Measurements from ENCODE around the gene TTBK1. TPM values are rescaled to one million over a fixed set of nuclear protein-coding genes. Genes with fewer than 3 reads are reported as not detected.

Gene TTBK1
- total RNA-seq, 2 experiments from 2014 or later, result 0.30 to 0.40 TPM

- Mint-ChIP-seq H3K36me3 (ENCODE audit: low read depth) (no peaks in the 10 kb centered on the region), H3K27me3 (no peaks in the 10 kb centered on the region), H3K9me3 (ENCODE audit: low read depth) (no peaks in the 10 kb centered on the region), H3K27ac (no peak overlapping the region), H3K4me3 (no peak overlapping the region), H3K4me1 (peaks cover 3% of the 10 kb centered on the region)
- intact Hi-C loops (cut with DNase I, micrococcal nuclease), result no loop called here
- DNase-seq (no peak), ATAC-seq (no peak)
- ChIA-PET POLR2A (no interaction called here), CTCF (no interaction called here)
Observed at GRCh38 chr6:43310134-43310533, 66.9 kb downstream of the TTBK1 start.

GRCh38 chr6:43310624-43311023 is 67.3 kb downstream of the TTBK1 start:
- POLR2A ChIA-PET, result no interaction called here
- ATAC-seq, result no peak
- H3K27ac Mint-ChIP-seq, result no peak overlapping the region
- intact Hi-C loops (cut with DNase I, micrococcal nuclease), result no loop called here
- CTCF ChIA-PET, result no interaction called here
- no peaks in the 10 kb centered on the region for H3K9me3 Mint-ChIP-seq (ENCODE audit: low read depth)
- no peak overlapping the region for H3K4me3 Mint-ChIP-seq
- no peak for DNase-seq
- H3K27me3 Mint-ChIP-seq, result no peaks in the 10 kb centered on the region
- peaks cover 3% of the 10 kb centered on the region for H3K4me1 Mint-ChIP-seq
- H3K36me3 Mint-ChIP-seq (ENCODE audit: low read depth), result no peaks in the 10 kb centered on the region

- no peaks in the 10 kb centered on the region for H3K27me3 Mint-ChIP-seq
- DNase-seq, result no peak
- H3K9me3 Mint-ChIP-seq (ENCODE audit: low read depth), result no peaks in the 10 kb centered on the region
- ATAC-seq, result no peak
- no peak overlapping the region for H3K4me3 Mint-ChIP-seq
- POLR2A ChIA-PET, result no interaction called here
- intact Hi-C loops (cut with DNase I, micrococcal nuclease), result no loop called here
- no peak overlapping the region for H3K27ac Mint-ChIP-seq
- no peaks in the 10 kb centered on the region for H3K36me3 Mint-ChIP-seq (ENCODE audit: low read depth)
- CTCF ChIA-PET, result no interaction called here
- H3K4me1 Mint-ChIP-seq, result peaks cover 3% of the 10 kb centered on the region
Observed at GRCh38 chr6:43311666-43312065, 68.4 kb downstream of the TTBK1 start.

- no peaks in the 10 kb centered on the region for H3K9me3 Mint-ChIP-seq (ENCODE audit: low read depth)
- no peaks in the 10 kb centered on the region for H3K36me3 Mint-ChIP-seq (ENCODE audit: low read depth)
- DNase-seq, result no peak
- intact Hi-C loops (cut with DNase I, micrococcal nuclease), result no loop called here
- no peak overlapping the region for H3K4me3 Mint-ChIP-seq
- POLR2A ChIA-PET, result no interaction called here
- no peak overlapping the region for H3K27ac Mint-ChIP-seq
- H3K27me3 Mint-ChIP-seq, result no peaks in the 10 kb centered on the region
- no peak for ATAC-seq
- CTCF ChIA-PET, result interaction anchor here (0.6 kb wide), 1 partner anchor 109 kb away, joined by 3 read pairs; no protein-coding TSS in a partner anchor
- peaks cover 3% of the 10 kb centered on the region for H3K4me1 Mint-ChIP-seq
Observed at GRCh38 chr6:43313813-43314212, 70.5 kb downstream of the TTBK1 start.

- no peaks in the 10 kb centered on the region for H3K9me3 Mint-ChIP-seq (ENCODE audit: low read depth)
- H3K4me3 Mint-ChIP-seq, result no peak overlapping the region
- H3K27me3 Mint-ChIP-seq, result no peaks in the 10 kb centered on the region
- POLR2A ChIA-PET, result no interaction called here
- H3K4me1 Mint-ChIP-seq, result no peaks in the 10 kb centered on the region
- H3K27ac Mint-ChIP-seq, result no peak overlapping the region
- ATAC-seq (no peak), DNase-seq (no peak)
- intact Hi-C loops (cut with DNase I, micrococcal nuclease), result no loop called here
- no peaks in the 10 kb centered on the region for H3K36me3 Mint-ChIP-seq (ENCODE audit: low read depth)
- CTCF ChIA-PET, result interaction anchor here (0.5 to 1.4 kb wide), 4 partner anchors 52 to 625 kb away, joined by 3 to 4 read pairs (median 4); partner anchors contain the start of gene DNPH1
Observed at GRCh38 chr6:43318011-43318410, 74.7 kb downstream of the TTBK1 start.

GRCh38 chr6:43325876-43326275 is 82.6 kb downstream of the TTBK1 start:
- no peak overlapping the region for H3K4me3 Mint-ChIP-seq
- no peaks in the 10 kb centered on the region for H3K36me3 Mint-ChIP-seq (ENCODE audit: low read depth)
- intact Hi-C loops (cut with DNase I, micrococcal nuclease), result no loop called here
- no peaks in the 10 kb centered on the region for H3K9me3 Mint-ChIP-seq (ENCODE audit: low read depth)
- H3K4me1 Mint-ChIP-seq, result no peaks in the 10 kb centered on the region
- POLR2A ChIA-PET, result no interaction called here
- no peak for ATAC-seq
- CTCF ChIA-PET, result no interaction called here
- DNase-seq, result no peak
- no peaks in the 10 kb centered on the region for H3K27me3 Mint-ChIP-seq
- H3K27ac Mint-ChIP-seq, result no peak overlapping the region

GRCh38 chr6:43328528-43328927 is 85.2 kb downstream of the TTBK1 start:
- Mint-ChIP-seq H3K4me3 (no peak overlapping the region), H3K36me3 (ENCODE audit: low read depth) (no peaks in the 10 kb centered on the region), H3K27ac (no peak overlapping the region), H3K27me3 (no peaks in the 10 kb centered on the region), H3K9me3 (ENCODE audit: low read depth) (no peaks in the 10 kb centered on the region), H3K4me1 (peaks cover 14% of the 10 kb centered on the region)
- DNase-seq (no peak), ATAC-seq (peak; percentile 42)
- intact Hi-C loops (cut with DNase I, micrococcal nuclease), result no loop called here
- CTCF ChIA-PET, result interaction anchor here (0.9 kb wide), 2 partner anchors 31 to 55 kb away, joined by 3 read pairs; no protein-coding TSS in a partner anchor
- POLR2A ChIA-PET, result no interaction called here

- Mint-ChIP-seq H3K27ac (no peak overlapping the region), H3K4me3 (no peak overlapping the region), H3K4me1 (peaks cover 18% of the 10 kb centered on the region), H3K36me3 (ENCODE audit: low read depth) (no peaks in the 10 kb centered on the region), H3K9me3 (ENCODE audit: low read depth) (no peaks in the 10 kb centered on the region), H3K27me3 (no peaks in the 10 kb centered on the region)
- ChIA-PET POLR2A (no interaction called here), CTCF (interaction anchor here (0.5 kb wide), 1 partner anchor 756 kb away, joined by 3 read pairs; no protein-coding TSS in a partner anchor)
- intact Hi-C loops (cut with DNase I, micrococcal nuclease), result no loop called here
- ATAC-seq (peak; percentile 57), DNase-seq (no peak)
Observed at GRCh38 chr6:43331470-43331869, 88.2 kb downstream of the TTBK1 start.

- no peak for DNase-seq
- intact Hi-C loops (cut with DNase I, micrococcal nuclease), result no loop called here
- Mint-ChIP-seq H3K27ac (no peak overlapping the region), H3K4me1 (peaks cover 18% of the 10 kb centered on the region), H3K4me3 (no peak overlapping the region), H3K9me3 (ENCODE audit: low read depth) (no peaks in the 10 kb centered on the region), H3K27me3 (no peaks in the 10 kb centered on the region), H3K36me3 (ENCODE audit: low read depth) (no peaks in the 10 kb centered on the region)
- CTCF ChIA-PET, result interaction anchor here (0.5 kb wide), 1 partner anchor 757 kb away, joined by 3 read pairs; no protein-coding TSS in a partner anchor
- POLR2A ChIA-PET, result no interaction called here
- ATAC-seq, result no peak
Observed at GRCh38 chr6:43331891-43332290, 88.6 kb downstream of the TTBK1 start.

GRCh38 chr6:43334466-43335095 is 91.3 kb downstream of the TTBK1 start:
- POLR2A ChIA-PET, result no interaction called here
- Mint-ChIP-seq H3K27me3 (no peaks in the 10 kb centered on the region), H3K9me3 (ENCODE audit: low read depth) (no peaks in the 10 kb centered on the region), H3K27ac (no peak overlapping the region), H3K36me3 (ENCODE audit: low read depth) (peaks cover 15% of the 10 kb centered on the region), H3K4me1 (peaks cover 25% of the 10 kb centered on the region), H3K4me3 (no peak overlapping the region)
- CTCF ChIA-PET, result interaction anchor here (0.7 to 1.8 kb wide), 10 partner anchors 14 to 385 kb away, joined by 3 to 7 read pairs (median 4); partner anchors contain the start of gene CRIP3
- no peak for DNase-seq
- no peak for ATAC-seq
- intact Hi-C loops (cut with DNase I, micrococcal nuclease), result loop anchor here in 1 of 2 experiments (1.0 kb wide), 1 partner anchor 71 kb away; no protein-coding TSS in a partner anchor

GRCh38 chr6:43335469-43335868 is 92.2 kb downstream of the TTBK1 start:
- intact Hi-C loops (cut with DNase I, micrococcal nuclease), result no loop called here
- Mint-ChIP-seq H3K27me3 (no peaks in the 10 kb centered on the region), H3K27ac (no peak overlapping the region), H3K4me1 (peaks cover 25% of the 10 kb centered on the region), H3K9me3 (ENCODE audit: low read depth) (no peaks in the 10 kb centered on the region), H3K4me3 (no peak overlapping the region), H3K36me3 (ENCODE audit: low read depth) (peaks cover 21% of the 10 kb centered on the region)
- ChIA-PET CTCF (interaction anchor here (0.8 to 1.8 kb wide), 4 partner anchors 13 to 171 kb away, joined by 4 to 7 read pairs (median 5); no protein-coding TSS in a partner anchor), POLR2A (no interaction called here)
- no peak for DNase-seq
- no peak for ATAC-seq

- H3K36me3 Mint-ChIP-seq (ENCODE audit: low read depth), result peaks cover 25% of the 10 kb centered on the region
- no peaks in the 10 kb centered on the region for H3K27me3 Mint-ChIP-seq
- POLR2A ChIA-PET, result no interaction called here
- no peaks in the 10 kb centered on the region for H3K9me3 Mint-ChIP-seq (ENCODE audit: low read depth)
- H3K4me3 Mint-ChIP-seq, result no peak overlapping the region
- peaks cover 21% of the 10 kb centered on the region for H3K4me1 Mint-ChIP-seq
- DNase-seq (no peak), ATAC-seq (no peak)
- no peak overlapping the region for H3K27ac Mint-ChIP-seq
- intact Hi-C loops (cut with DNase I, micrococcal nuclease), result no loop called here
- CTCF ChIA-PET, result no interaction called here
Observed at GRCh38 chr6:43336382-43336781, 93.1 kb downstream of the TTBK1 start.

All from activated CD4-positive, alpha-beta T cell treated with anti-CD3 and anti-CD28 coated beads for 36 hours (primary cell).